Activated CD4-positive, alpha-beta memory T cell treated with anti-CD3 and anti-CD28 coated beads for 36 hours (primary cell): Measurements from ENCODE around the gene SOX13. TPM values are rescaled to one million over a fixed set of nuclear protein-coding genes. Genes with fewer than 3 reads are reported as not detected.
"Not testable (repeated sequence)": the region's sequence is repeated elsewhere in the genome, so short reads cannot be mapped to it uniquely, and the experiment has no call there.

Experiments
- CTCF ChIA-PET: fragments of 350-600 bp; sonication (Branson Sonifier 250); formaldehyde crosslinking; loops from one replicate; lab custom pipeline; 2021; ENCODE audit warnings: antibody characterized with exemption, inconsistent platforms; lab: Charles Lee
- POLR2A ChIA-PET: fragments of 350-600 bp; sonication (Branson Sonifier 250); formaldehyde crosslinking; loops from one replicate; lab custom pipeline; 2021; ENCODE audit warnings: antibody characterized with exemption; lab: Charles Lee
- DNase-seq: peaks from one replicate; pipeline ENCODE4 v3.0.0-alpha.2; 2020
- H3K27ac Mint-ChIP-seq: one replicate; pipeline ENCODE4 v1.8.0; 2021; ENCODE audit warnings: mixed read lengths
- H3K27me3 Mint-ChIP-seq: one replicate; pipeline ENCODE4 v1.8.0; 2021; ENCODE audit warnings: mixed read lengths
- H3K36me3 Mint-ChIP-seq: one replicate; pipeline ENCODE4 v1.8.0; 2021; ENCODE audit warnings: mixed read lengths
- H3K4me1 Mint-ChIP-seq: one replicate; pipeline ENCODE4 v1.8.0; 2021; ENCODE audit warnings: low read depth, mixed read lengths
- H3K4me3 Mint-ChIP-seq: one replicate; pipeline ENCODE4 v1.8.0; 2021; ENCODE audit warnings: mild to moderate bottlenecking, mixed read lengths
- H3K9me3 Mint-ChIP-seq: one replicate; pipeline ENCODE4 v1.8.0; 2021; ENCODE audit warnings: mixed read lengths
- intact Hi-C: fragments of 100-400 bp; cut with micrococcal nuclease; formaldehyde crosslinking; loops from one replicate; pipeline ENCODE4 v1.15.1; 2023
- total RNA-seq, 2 experiments: library from RNA; stranded (reverse); gene quantifications; one replicate each; pipeline ENCODE4 v1.2.3, GENCODE V29; 2021

Gene SOX13
- total RNA-seq, 2 experiments from 2014 or later, result 4.6 to 5.8 TPM

DNA sequence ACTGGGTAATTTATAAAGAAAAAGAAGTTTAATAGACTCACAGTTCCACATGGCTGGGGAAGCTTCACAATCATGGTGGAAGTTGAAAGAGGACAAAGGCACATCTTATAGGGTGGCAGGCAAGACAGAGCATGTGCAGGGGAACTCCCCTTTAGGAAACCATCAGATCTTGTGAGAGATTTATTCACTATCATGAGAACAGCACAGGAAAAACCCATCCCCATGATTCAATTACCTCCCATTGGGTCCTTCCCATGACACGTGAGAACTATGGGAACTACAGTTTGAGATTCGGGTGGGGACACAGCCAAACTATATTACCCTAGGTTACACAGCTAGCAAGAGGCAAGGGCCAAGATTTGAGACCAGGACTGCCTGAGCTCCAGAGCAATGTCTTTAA lies 30.4 kb upstream of the SOX13 start:
- intact Hi-C loops, result no loop called here
- no peaks in the 10 kb centered on the region for H3K9me3 Mint-ChIP-seq
- no peaks in the 10 kb centered on the region for H3K27me3 Mint-ChIP-seq
- DNase-seq, result no peak
- H3K4me1 Mint-ChIP-seq, result no peaks in the 10 kb centered on the region
- H3K4me3 Mint-ChIP-seq, result no peak overlapping the region
- H3K27ac Mint-ChIP-seq, result no peak overlapping the region
- CTCF ChIA-PET, result no interaction called here
- no peaks in the 10 kb centered on the region for H3K36me3 Mint-ChIP-seq
- POLR2A ChIA-PET, result no interaction called here

DNA sequence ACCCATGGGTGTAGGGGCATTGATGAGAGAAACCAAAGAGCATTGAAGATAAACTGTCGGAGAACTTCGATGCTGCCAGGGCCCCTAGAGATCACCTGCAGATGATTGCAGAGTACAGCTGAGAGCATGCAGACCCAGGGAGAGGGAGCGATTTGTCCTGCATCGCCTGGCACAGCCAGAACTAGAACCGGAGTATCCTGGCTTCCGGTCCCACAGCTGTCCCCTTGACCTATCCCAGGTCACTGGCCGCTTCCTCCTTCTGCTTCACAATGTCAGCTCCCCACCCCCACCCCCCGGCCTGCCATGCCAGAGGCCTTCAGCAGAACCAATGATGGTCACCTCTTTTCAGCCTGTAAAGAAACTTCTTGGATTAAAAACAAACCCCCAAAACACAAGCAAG lies 29.2 kb upstream of the SOX13 start:
- H3K9me3 Mint-ChIP-seq, result no peaks in the 10 kb centered on the region
- no peaks in the 10 kb centered on the region for H3K36me3 Mint-ChIP-seq
- H3K27me3 Mint-ChIP-seq, result no peaks in the 10 kb centered on the region
- intact Hi-C loops, result no loop called here
- H3K4me3 Mint-ChIP-seq, result no peak overlapping the region
- no peak for DNase-seq
- H3K4me1 Mint-ChIP-seq, result no peaks in the 10 kb centered on the region
- H3K27ac Mint-ChIP-seq, result no peak overlapping the region
- ChIA-PET CTCF (no interaction called here), POLR2A (no interaction called here)

DNA sequence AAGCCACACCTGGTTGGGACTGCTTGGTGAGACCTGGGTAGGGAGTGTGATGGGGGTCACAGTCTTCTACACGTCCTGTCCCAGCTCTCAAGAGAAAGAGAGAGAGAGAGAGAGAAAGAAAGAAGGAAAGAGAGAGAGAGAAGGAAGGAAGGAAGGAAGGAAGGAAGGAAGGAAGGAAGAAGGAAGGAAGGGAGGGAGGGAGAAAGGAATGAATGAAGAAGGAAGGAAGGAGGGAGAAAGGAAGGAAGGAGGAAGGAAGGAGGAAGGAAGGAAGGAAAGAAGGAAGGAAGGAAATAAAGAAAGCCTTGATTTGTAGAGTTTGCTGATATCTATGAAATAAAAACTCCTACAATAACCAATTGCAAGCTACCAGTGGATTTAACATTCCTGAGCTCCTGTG lies 28.5 kb upstream of the SOX13 start:
- Mint-ChIP-seq H3K4me3 (no peak overlapping the region), H3K9me3 (no peaks in the 10 kb centered on the region), H3K36me3 (no peaks in the 10 kb centered on the region), H3K27me3 (no peaks in the 10 kb centered on the region), H3K4me1 (no peaks in the 10 kb centered on the region), H3K27ac (no peak overlapping the region)
- ChIA-PET CTCF (interaction anchor here (1.7 kb wide), 1 partner anchor 85 kb away, joined by 3 read pairs; no protein-coding TSS in a partner anchor), POLR2A (no interaction called here)
- intact Hi-C loops, result no loop called here
- DNase-seq, result no peak

DNA sequence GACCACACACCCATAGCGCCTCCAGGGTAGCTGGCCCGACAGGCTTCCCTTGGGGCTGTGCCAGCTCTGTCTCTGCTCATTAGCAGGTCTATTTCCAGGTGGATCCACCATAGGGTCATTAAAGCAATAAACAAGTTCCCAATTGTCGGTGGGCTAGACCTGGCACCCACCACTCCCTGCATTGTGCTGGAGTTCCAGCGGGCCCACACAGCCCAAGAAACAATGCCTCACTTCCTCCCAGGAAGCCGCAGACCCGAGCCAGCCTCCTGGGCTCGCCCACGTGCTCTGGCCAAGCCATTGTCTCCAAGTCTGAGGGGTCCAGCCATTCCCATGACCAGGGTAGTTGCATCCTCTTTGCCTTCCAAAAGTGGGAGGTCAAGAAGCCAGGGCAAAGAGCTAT lies 27.5 kb upstream of the SOX13 start:
- CTCF ChIA-PET, result interaction anchor here (0.6 to 1.7 kb wide), 2 partner anchors 84 to 1049 kb away, joined by 3 read pairs; no protein-coding TSS in a partner anchor

DNA sequence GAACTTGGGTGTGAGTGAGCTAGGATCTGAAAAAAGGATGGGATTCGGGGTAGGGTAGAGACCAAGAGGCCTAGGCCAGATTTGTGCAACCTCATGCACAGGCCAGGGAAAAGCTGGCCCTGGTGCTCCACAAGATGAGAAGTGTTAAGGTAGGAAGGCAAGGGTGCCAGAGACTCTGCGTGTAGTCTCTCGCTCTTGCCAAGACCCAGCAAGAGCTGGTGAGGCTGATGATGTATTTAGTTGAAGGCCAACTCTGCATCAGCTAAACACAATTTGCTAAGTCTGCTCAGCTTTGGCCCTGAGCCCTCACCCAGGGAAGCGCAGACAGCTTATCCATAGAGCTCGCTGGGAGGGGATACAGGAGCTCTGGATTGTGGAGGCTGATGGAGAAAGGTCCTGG lies 26.6 kb upstream of the SOX13 start:
- H3K27ac Mint-ChIP-seq, result no peak overlapping the region
- no peak overlapping the region for H3K4me3 Mint-ChIP-seq
- no peaks in the 10 kb centered on the region for H3K9me3 Mint-ChIP-seq
- no peaks in the 10 kb centered on the region for H3K27me3 Mint-ChIP-seq
- intact Hi-C loops, result no loop called here
- H3K36me3 Mint-ChIP-seq, result no peaks in the 10 kb centered on the region
- H3K4me1 Mint-ChIP-seq, result no peaks in the 10 kb centered on the region
- DNase-seq, result no peak
- CTCF ChIA-PET, result interaction anchor here (1.7 kb wide), 1 partner anchor 83 kb away, joined by 3 read pairs; no protein-coding TSS in a partner anchor
- POLR2A ChIA-PET, result no interaction called here

More for the DNA sequence above, 27.5 kb upstream of the SOX13 start:
- Mint-ChIP-seq H3K9me3 (no peaks in the 10 kb centered on the region), H3K27me3 (no peaks in the 10 kb centered on the region), H3K27ac (no peak overlapping the region), H3K4me1 (no peaks in the 10 kb centered on the region), H3K36me3 (no peaks in the 10 kb centered on the region), H3K4me3 (no peak overlapping the region)
- intact Hi-C loops, result no loop called here
- POLR2A ChIA-PET, result no interaction called here
- DNase-seq, result no peak

DNA sequence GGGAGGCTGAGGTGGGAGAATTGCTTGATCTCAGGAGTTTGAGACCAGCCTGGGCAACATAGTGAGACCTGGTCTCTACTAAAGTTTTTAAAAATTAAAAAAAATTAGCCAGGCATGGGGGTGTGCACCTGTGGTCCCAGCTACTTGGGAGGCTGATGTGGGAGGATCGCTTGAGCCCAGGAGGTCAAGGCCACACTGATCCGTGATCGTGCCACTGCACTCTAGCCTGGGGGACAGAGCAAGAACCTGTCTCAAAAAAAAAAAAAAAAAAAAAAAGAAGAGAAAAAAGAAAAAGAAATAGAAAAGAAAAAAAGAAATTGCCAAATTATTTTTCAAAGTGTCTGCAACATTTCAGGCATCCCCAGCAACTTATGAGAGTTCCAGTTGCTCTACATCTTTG lies 24.1 kb upstream of the SOX13 start:
- H3K36me3 Mint-ChIP-seq, CTCF ChIA-PET, POLR2A ChIA-PET, H3K27ac Mint-ChIP-seq, H3K4me3 Mint-ChIP-seq, H3K4me1 Mint-ChIP-seq, DNase-seq, H3K27me3 Mint-ChIP-seq, H3K9me3 Mint-ChIP-seq, intact Hi-C loops: not testable (repeated sequence)

DNA sequence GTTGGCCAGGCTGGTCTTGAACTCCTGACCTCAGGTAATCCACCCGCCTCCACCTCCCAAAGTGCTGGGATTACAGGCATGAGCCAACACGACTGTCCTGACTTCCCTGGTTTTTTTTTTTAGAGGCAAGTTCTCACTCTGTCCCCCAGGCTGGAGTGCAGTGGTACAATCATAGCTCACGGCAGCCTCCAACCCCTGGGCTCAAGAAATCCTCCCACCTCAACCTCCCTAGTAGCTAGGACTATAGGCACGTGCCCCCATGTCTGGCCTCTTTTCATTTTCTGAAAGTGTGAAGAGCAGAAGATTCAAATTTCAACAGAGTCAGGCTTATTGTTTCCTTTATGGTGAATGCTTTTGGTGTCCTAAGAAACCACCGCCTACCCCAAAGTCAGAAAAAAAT lies 21.7 kb upstream of the SOX13 start:
- H3K4me3 Mint-ChIP-seq, result no peak overlapping the region
- no peaks in the 10 kb centered on the region for H3K4me1 Mint-ChIP-seq
- ChIA-PET POLR2A (no interaction called here), CTCF (no interaction called here)
- H3K36me3 Mint-ChIP-seq, result no peaks in the 10 kb centered on the region
- DNase-seq, result no peak
- H3K27ac Mint-ChIP-seq, result no peak overlapping the region
- intact Hi-C loops, result no loop called here
- no peaks in the 10 kb centered on the region for H3K9me3 Mint-ChIP-seq
- H3K27me3 Mint-ChIP-seq, result peaks cover 1% of the 10 kb centered on the region

DNA sequence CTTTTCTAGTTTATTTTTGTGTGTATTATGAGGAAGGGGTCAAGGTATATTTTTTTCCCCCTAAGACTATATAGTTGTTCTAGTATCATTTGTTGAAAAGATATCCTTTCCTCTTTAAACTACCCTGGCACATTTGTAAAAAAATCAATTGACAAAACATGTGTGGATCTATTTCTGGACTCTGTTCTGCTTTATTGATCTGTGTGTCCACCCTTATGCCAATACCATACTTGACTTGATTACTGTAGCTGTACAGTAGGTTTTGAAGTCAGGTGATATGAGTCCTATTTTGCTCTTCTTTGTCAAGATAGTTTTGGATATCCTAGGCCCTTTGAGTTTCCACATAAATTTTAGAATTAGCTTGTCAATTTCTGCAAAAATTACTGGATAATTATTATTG lies 21.2 kb upstream of the SOX13 start:
- CTCF ChIA-PET, result no interaction called here
- H3K9me3 Mint-ChIP-seq, result no peaks in the 10 kb centered on the region
- no peak overlapping the region for H3K4me3 Mint-ChIP-seq
- intact Hi-C loops, result no loop called here
- POLR2A ChIA-PET, result no interaction called here
- DNase-seq, result no peak
- H3K36me3 Mint-ChIP-seq, result no peaks in the 10 kb centered on the region
- peaks cover 1% of the 10 kb centered on the region for H3K27me3 Mint-ChIP-seq
- H3K4me1 Mint-ChIP-seq, result no peaks in the 10 kb centered on the region
- H3K27ac Mint-ChIP-seq, result no peak overlapping the region

DNA sequence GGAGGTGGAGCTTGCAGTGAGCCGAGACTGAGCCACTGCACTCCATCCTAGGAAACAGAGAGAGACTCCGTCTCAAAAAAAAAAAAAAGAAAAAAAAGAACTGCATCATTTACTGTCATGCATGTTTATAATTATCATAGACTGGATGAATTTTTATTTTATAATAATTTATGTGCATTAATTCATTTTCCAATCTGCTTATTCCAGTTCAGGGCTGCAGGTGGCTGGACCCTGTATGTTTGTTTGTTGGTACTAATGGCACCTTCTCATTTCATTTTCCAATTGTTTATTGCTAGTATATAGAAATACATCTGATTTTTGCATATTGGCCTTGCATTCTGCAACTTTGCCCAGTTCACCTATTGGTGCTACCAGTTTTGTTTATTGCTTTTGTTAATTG lies 19.0 kb upstream of the SOX13 start:
- POLR2A ChIA-PET, result no interaction called here
- intact Hi-C loops, result no loop called here

DNA sequence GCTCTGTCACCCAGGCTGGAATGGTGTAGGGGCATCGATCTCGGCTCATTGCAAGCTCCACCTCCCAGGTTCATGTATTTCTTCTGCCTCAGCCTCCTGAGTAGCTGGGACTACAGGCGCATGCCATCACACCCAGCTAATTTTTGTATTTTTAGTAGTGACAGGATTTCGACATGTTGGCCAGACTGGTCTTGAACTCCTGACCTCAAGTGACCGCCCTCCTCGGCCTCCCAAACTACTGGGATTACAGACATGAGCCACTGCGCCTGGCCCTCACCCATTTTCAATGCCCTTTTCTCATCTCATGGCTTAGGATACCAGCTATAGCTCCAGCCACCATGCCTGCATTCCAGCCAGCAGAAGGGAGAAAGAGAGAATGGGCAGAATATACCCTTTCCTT lies 12.9 kb upstream of the SOX13 start:
- ChIA-PET CTCF (interaction anchor here (0.9 kb wide), 1 partner anchor 687 kb away, joined by 4 read pairs; no protein-coding TSS in a partner anchor), POLR2A (no interaction called here)
- H3K4me1 Mint-ChIP-seq, result peaks cover 1% of the 10 kb centered on the region
- no peak overlapping the region for H3K4me3 Mint-ChIP-seq
- H3K36me3 Mint-ChIP-seq, result no peaks in the 10 kb centered on the region
- intact Hi-C loops, result no loop called here
- no peak overlapping the region for H3K27ac Mint-ChIP-seq
- H3K27me3 Mint-ChIP-seq, result no peaks in the 10 kb centered on the region
- H3K9me3 Mint-ChIP-seq, result no peaks in the 10 kb centered on the region
- DNase-seq, result no peak

More for the DNA sequence above, 19.0 kb upstream of the SOX13 start:
- H3K9me3 Mint-ChIP-seq, result no peaks in the 10 kb centered on the region
- H3K36me3 Mint-ChIP-seq, result no peaks in the 10 kb centered on the region
- DNase-seq, result no peak
- CTCF ChIA-PET, result no interaction called here
- H3K4me1 Mint-ChIP-seq, result no peaks in the 10 kb centered on the region
- no peak overlapping the region for H3K27ac Mint-ChIP-seq
- H3K4me3 Mint-ChIP-seq, result no peak overlapping the region
- H3K27me3 Mint-ChIP-seq, result peaks cover 1% of the 10 kb centered on the region

DNA sequence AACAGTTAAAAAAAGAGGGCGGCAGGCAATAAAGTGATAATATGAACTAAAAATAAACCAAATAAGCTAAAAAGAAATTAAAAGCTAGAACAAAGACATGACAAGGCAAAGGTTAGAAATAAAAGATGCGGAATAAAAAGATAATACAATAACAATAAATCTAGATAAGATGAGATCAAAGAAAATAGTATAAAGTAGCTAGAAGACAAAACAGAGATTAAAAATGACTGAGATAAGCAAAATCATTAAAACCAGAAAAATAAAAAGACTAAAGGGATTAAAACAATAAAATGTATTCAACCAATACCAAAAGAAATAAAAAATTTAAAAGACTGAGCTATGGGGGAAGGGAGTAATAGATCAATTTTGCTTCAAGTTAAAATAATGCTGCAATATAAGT lies 10.8 kb upstream of the SOX13 start:
- H3K27me3 Mint-ChIP-seq, result no peaks in the 10 kb centered on the region
- CTCF ChIA-PET, result no interaction called here
- H3K4me3 Mint-ChIP-seq, result no peak overlapping the region
- no peak for DNase-seq
- no peaks in the 10 kb centered on the region for H3K36me3 Mint-ChIP-seq
- POLR2A ChIA-PET, result no interaction called here
- peaks cover 8% of the 10 kb centered on the region for H3K4me1 Mint-ChIP-seq
- H3K27ac Mint-ChIP-seq, result no peak overlapping the region
- no peaks in the 10 kb centered on the region for H3K9me3 Mint-ChIP-seq
- intact Hi-C loops, result no loop called here

DNA sequence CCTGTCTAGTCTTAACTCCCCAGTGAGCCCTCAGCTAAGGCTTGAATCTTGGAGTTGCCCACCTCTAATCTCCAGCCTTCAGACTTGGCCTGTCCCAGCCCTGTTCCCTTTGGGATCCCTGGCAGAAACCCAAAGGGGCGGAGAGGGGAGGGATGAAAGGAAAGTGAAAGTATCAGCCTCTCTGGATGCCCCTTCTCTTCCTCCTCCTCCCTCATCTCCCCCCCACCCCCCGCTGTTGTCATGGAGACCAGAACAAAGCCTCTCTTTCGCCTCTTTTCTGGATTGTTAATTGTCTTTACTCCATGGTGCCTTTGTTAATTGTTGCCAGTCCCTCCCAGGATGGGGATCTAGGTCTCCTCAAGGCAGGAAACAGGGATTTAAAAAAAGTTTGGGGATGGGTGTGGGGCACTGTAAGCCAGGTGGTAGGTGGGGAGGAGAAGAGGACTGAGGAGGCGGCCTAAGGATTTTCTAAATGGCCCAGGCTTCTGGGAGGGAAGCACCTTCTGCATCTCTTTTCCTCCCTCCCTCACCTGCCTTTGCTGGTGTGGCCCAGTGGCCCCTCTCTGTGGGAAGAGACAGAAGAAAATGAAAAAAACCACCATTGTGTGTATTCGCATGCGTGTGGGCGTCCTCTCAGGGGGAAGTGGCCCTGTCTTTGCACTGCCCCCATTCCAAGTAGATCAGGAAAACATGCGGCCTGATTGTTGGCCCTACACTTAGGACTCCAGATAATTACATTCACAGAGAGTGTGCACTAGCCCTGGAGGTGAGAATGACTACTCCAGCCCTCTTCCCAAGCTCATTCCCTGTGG lies 7.5 kb upstream of the SOX13 start:
- no peak overlapping the region for H3K4me3 Mint-ChIP-seq
- CTCF ChIA-PET, result no interaction called here
- no peak overlapping the region for H3K27ac Mint-ChIP-seq
- H3K4me1 Mint-ChIP-seq, result peaks cover 8% of the 10 kb centered on the region
- H3K27me3 Mint-ChIP-seq, result no peaks in the 10 kb centered on the region
- no peak for DNase-seq
- H3K9me3 Mint-ChIP-seq, result no peaks in the 10 kb centered on the region
- intact Hi-C loops, result no loop called here
- H3K36me3 Mint-ChIP-seq, result no peaks in the 10 kb centered on the region
- POLR2A ChIA-PET, result no interaction called here

DNA sequence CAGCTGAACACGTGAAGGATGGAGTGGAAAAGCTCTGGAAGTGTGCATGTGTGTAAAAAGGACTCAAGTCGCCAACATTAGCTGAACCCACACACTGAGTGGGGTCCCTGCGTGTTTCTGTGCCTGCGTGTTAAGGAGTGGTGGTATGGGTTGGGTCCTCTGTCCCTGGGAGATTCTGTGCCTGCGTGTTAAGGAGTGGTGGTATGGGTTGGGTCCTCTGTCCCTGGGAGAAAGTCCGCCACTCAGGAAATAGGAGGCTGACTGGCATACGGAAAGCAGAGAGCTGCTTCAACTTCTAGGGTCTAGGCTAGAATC lies 7.0 kb upstream of the SOX13 start:
- CTCF ChIA-PET, result interaction anchor here (1.3 kb wide), 1 partner anchor 63 kb away, joined by 3 read pairs; no protein-coding TSS in a partner anchor
- POLR2A ChIA-PET, result interaction anchor here (0.5 kb wide), 1 partner anchor 14 kb away, joined by 4 read pairs; no protein-coding TSS in a partner anchor
- H3K27ac Mint-ChIP-seq, result no peak overlapping the region
- no peaks in the 10 kb centered on the region for H3K9me3 Mint-ChIP-seq
- intact Hi-C loops, result no loop called here
- no peak for DNase-seq
- H3K36me3 Mint-ChIP-seq, result no peaks in the 10 kb centered on the region
- H3K4me1 Mint-ChIP-seq, result peaks cover 8% of the 10 kb centered on the region
- H3K4me3 Mint-ChIP-seq, result no peak overlapping the region
- peaks cover under 1% of the 10 kb centered on the region for H3K27me3 Mint-ChIP-seq
